Right ventricle myocardium inferior (tissue), 1 donor: ENCODE results near the gene ZNF835. TPM values are rescaled to one million over a fixed set of nuclear protein-coding genes. Genes with fewer than 3 reads are reported as not detected.

Experiments used
- ATAC-seq: fragments of 200-7000 bp; cut with Tn5 transposase; one replicate; pipeline ENCODE4 v1.9.1; 2020; ENCODE audit warnings: mild to moderate bottlenecking, moderate library complexity
- DNase-seq: peaks from one replicate; pipeline ENCODE4 v3.0.0; 2021; ENCODE audit errors: missing footprints
- intact Hi-C: fragments of 100-400 bp; cut with DNase I; formaldehyde crosslinking; loops from one replicate; pipeline ENCODE4 v1.11.0; 2022
- total RNA-seq: library from RNA; stranded (reverse); fragmentation: NEBNext Ultra II Directional; extraction: Animal tissue kit (Norgen Biotek cat#: 25700); gene quantifications from one replicate; pipeline ENCODE4 v1.2.1, GENCODE V29; 2021
- donor health status: DM: no; HTN: yes; CAD: no; lungs with severe emphysema.

Gene ZNF835
- total RNA-seq, 1 donor from 2014 or later = 7.3 TPM

DNA sequence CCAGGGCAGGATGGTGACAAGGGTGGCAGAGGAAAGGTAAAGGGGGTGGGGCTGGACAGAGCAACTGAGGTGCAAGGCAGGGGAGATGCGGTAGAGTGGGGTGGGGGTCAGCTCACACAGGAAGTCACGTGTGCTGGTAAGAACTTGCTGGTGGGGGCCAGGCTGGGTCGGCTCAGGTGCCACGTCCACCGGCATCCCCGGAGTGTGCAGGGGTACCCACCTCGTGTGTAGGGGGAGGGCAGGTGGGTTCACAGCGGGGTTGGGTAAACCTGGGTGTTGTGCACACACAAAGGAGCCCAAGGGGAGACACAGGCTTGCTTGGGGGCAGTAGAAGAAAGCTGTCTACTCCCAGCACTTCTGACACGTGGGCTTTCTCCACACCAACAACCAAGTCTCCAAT is 2.9 kb downstream of the ZNF835 start:
- intact Hi-C loops = no loop called here
- ATAC-seq = no peak
- DNase-seq = no peak

DNA sequence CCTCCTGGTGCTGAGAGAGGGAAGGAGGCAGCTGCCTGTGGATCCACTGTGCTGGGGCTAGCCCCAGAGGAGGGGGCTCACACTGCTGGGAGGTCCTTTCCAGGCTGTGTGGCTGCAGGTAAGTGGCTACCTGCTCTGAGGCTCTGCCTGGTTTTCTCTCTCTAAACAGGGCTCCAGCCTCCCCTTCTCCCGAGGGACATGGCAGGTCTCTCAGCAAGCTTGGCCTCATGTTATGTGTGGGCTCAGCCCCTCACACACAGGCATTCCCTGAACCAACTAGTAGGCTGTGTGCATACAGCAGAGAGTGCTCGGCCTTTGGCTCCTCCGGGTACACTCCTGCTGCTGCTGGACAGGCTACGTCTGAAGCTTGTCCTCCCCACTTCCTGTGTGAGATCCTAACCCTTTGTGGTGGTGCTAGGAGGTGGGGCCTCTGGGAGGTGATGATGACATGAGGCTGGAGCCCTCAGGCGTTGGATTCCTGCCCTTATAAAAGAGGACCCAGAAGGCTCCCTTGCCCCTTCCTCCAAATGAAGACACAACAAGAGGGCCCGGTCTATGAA is 4.2 kb downstream of the ZNF835 start:
- DNase-seq (no peak), ATAC-seq (no peak)
- intact Hi-C loops = no loop called here

DNA sequence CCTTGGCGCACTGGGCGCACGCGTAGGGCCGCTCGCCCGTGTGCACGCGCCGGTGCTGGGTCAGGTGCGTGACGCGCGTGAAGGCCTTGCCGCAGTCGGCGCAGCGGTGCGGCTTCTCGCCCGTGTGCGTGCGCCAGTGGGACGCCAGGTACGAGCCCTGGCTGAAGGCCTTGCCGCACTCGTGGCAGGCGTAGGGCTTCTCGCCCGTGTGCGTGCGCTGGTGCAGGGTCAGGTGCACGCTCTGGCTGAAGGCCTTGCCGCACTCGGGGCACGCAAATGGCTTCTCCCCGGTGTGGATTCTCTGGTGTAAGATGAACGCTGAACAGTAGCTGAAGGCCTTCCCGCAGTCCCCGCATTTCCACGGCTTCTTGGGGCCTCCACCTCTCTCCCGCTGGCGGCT is 7.0 kb downstream of the ZNF835 start:
- no peak for ATAC-seq
- no peak for DNase-seq
- intact Hi-C loops = no loop called here

DNA sequence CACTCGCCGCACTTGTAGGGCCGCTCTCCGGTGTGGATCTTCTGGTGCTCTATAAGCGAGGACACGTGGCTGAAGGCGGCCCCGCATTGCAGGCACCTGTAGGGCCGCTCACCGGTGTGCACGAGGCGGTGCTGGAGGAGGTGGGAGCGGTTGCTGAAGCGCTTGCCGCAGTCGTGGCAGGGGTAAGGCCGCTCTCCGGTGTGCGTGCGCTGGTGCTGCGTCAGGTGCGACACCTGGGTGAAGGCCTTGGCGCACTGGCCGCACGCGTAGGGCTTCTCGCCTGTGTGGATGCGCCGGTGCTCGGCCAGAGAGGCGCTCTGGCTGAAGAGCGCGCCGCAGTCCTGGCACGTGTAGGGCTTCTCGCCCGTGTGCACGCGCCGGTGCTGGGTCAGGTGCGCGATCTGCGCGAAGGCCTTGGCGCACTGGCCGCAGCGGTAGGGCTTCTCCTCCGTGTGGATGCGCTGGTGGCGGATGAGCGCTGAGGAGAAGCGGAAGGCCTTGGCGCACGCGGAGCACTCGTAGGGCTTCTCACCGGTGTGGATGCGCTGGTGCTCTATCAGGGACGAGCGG is 7.5 kb downstream of the ZNF835 start:
- ATAC-seq (no peak), DNase-seq (no peak)
- intact Hi-C loops = no loop called here

DNA sequence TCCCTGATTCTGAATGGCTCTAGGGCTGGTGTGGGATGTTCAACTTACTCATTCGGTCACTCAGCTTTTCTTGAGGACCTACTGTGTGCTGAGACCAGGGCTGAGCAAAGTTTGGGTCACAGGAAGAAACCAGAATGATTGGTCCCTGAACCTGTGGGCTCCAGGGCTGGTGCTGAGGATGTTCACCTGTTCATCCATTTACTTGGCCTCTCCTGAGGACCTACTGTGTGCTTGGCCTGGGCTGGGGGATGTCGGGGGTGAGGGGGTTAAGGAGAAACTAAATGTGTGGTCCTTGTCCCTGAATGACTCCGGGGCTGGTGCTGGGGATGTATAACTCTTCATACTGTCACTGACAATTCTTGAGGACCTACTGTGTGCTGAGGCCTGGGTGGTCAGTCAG is 10.3 kb downstream of the ZNF835 start:
- intact Hi-C loops = no loop called here
- DNase-seq (no peak), ATAC-seq (no peak)

DNA sequence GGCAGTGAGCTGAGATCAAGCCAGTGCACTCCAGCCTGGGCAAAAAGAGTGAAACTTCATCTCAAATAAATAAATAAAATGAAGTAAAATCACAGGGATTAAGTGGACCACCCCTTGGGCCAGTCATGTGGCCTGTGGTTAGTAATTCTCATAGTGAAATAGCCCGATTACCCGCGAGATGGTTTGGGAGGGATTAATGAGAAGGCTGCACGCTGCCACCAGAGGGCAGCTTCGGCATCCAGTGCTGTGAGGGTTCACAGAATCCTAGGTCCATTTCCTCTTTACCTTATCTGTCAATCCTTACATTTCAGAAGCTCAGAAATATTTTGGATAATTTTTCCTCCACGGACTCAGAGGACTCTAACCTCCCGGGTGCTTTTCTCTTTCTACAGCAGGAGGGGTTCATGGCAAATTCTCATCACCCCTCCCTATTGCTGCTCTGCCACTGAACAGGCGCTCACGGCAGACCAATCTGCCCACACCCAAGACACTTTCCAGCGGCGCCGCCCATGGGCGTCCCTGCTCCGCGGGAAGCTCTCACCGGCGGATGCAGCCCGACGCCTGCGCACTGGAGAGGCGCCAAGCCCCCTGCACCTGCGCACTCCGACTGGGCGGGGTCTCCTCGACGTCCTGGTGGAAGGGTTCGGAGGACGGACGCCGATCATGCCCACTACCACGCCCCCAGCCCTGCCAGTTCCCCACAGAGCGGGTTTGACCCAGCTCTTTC is 11.0 kb downstream of the ZNF835 start:
- intact Hi-C loops = no loop called here
- no peak for DNase-seq

DNA sequence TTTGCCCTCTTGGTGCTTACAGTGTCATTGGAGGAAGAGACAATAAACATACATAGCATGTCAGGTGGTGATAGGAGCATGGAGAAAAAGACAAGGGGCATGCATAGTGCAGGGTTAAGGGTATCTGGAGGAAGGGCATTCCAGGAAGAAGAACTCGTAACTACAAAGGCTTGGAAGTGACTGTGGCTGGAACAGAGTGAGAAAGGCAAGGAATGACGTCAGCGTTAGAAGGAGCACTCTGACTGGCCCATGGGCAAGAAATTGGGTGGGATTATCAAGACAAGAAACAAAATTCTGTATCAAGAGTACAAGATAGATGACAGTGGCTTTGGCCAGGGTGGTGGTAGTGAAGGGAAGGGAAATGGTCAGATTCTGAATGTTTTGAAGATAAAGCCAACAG is 17.4 kb downstream of the ZNF835 start:
- ATAC-seq (no peak), DNase-seq (no peak)
- intact Hi-C loops = no loop called here

More for the DNA sequence above, 11.0 kb downstream of the ZNF835 start:
- ATAC-seq = peak; percentile 64

DNA sequence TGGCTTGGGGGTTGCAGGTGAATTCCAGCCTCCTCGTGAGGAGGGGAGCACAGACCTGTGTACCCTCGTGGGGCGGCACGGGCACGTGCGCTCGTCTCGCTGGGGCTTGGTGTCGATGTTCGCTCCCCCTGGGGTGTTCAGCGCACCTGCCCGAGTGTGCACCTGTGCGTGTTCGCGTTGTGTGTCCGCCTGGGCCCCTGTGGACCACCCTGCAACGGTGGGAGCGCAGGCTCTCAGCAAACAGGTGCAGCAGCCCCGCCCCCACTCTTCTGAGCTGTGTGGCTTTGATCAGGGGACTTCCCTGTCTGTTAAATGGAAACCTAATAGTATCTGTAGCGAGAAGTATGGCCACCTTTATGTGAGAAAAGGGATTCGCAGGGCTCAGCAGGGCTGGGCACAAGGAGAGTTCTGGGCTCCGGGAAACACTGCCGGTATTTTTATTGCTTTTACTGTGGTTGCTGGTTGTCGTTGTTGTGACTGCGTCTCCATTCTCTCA is 28.0 kb downstream of the ZNF835 start:
- ATAC-seq (no peak), DNase-seq (no peak)
- intact Hi-C loops = no loop called here

DNA sequence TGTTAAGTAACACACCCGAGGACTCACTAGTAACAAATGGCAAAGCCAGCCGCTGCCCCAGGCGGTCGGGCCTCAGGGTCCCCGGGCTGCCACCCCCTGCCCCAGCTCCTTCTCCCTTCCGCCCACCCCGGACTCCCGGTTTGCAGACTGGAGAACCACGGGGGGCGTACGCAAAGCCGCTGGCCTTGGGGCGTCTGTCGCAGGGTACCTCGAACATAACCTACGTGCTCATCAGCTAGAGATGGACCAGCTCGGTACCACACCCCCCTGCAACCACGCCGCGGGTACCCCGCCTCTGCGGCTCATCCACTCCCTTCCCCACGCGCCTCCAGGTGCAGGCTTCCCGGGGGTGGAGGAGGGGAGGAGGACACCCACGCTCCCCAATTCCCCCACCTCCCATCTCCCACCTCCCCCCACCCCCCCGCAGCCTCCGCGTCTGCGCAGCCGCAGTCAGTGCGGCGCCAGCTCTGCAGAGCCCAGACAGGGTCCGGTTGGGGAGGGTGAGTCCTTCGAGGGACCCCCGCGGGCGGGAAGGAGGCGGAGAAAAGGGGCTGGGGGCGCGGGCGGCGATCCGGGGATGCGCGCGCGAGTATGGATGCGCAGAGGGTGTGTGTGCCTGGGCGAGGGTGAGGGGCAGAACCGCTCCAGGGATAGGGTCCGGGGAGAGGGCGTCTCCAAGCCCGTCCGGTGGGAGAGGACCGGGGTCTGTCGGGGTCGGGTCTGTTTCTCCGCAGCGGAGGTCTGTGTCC is 28.7 kb downstream of the ZNF835 start, which contains the start of gene SMIM17:
SMIM17 (plus strand) TSS at position 449 of the 749 bp plus-strand sequence. CDS start 2,509 bp downstream, outside the sequence.
- DNase-seq (no peak), ATAC-seq (no peak)
- intact Hi-C loops = no loop called here

DNA sequence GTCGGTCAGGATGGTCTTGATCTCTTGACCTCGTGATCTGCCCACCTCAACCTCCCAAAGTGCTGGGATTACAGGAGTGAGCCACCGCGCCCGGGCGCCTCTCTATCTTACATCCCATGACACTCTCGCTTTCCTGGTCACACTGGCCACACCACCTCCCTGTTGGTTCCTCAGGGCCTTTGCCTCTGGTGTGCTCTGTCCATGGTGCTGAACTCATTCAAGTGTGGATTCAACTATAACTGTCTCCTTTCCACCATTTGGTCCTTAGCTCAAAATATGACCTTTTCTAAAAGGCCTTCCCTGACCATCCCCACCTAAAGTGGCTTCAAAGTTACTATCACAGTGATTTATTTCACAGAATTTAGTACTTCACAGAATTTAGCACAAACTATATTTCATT is 32.3 kb downstream of the ZNF835 start:
- DNase-seq (no peak), ATAC-seq (no peak)
- intact Hi-C loops = no loop called here

DNA sequence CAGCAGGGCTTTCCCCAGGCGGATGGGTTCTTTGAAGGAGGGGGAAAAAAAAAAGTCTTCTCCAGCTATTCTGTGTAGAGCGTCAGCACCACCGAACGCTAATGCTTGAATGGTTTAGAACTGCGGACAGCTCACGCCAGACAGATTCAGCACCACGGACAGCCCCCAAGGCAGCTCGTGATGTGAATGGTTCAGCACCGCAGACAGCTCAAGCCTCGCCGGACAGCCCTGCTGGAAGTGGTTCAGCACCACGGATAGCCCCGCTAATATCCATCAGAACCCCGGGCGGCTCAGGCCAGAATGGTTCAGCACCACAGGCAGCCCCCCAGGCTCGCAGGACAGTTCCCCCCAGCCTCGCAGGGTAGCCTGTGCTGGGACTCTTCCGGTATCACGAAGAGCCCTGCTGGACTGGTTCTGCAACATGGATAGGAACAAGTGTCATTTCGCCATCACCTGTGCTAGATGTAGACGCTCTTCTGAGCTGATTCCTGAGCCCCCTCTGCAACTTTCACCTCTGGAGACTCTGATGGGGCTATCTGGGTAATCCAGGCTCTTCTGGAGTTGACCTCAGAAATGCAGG is 33.5 kb downstream of the ZNF835 start:
- intact Hi-C loops = no loop called here
- DNase-seq (peak; percentile 78), ATAC-seq (peak; percentile 78)

DNA sequence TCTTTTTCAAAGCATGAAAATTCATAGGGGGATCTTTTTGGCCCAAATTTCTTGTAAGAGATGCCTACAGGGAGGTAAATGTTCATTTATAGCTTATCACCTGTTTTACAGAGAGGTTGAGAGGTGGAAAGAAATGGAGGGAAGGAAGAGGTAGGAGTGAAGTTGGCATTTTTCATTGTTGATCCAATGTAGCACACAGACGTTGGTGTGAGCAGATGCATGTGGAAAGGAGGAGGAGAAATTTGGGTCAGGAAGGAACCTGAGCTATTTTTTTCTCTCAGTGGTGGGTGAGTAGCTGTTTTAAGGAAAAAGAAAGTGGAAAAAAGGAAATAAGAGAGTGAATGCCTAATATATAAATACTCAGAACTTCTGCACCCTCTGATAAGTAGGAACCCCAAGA is 38.5 kb downstream of the ZNF835 start:
- intact Hi-C loops = no loop called here
- ATAC-seq = no peak
- DNase-seq = no peak

DNA sequence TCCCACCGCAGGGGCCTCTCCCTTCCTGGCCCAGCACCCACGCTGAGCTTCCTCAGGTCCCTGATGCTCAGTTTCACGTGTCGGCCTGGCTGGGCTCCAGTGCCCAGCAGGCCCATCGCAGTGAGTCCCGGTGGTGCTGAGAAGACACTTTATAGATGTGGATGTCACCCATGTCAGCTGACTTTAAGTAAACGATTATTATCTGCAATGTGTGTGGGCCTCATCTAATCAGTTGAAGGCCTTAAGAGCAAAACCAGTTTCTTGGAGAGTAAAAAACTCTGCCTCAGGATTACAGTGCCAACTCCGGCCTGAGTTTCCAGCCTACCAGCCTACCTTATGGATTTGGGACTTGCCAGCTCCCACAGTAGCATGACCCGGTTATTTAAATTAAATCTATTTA is 45.8 kb downstream of the ZNF835 start:
- intact Hi-C loops = no loop called here
- no peak for DNase-seq
- ATAC-seq = no peak

DNA sequence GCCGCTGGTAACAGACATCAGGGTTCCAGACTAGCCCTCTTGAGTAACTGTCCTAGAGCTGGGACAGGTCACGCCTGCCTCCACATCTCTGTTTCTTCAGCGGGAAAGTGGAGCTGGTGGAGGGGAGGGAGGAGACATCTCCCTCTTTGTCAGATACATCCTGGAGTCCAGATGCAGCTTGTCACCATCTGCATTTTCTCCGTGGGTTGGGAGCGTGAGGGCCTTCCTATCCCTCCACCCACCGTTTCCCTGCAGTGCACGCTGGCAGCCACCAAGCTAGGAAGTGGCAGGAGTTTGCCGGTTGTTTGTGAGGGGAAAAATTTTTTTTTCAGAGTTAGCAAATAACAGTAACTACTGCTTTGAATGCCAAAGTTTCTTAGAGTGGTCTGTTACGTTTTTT is 48.6 kb downstream of the ZNF835 start:
- ATAC-seq (no peak), DNase-seq (no peak)
- intact Hi-C loops = no loop called here

DNA sequence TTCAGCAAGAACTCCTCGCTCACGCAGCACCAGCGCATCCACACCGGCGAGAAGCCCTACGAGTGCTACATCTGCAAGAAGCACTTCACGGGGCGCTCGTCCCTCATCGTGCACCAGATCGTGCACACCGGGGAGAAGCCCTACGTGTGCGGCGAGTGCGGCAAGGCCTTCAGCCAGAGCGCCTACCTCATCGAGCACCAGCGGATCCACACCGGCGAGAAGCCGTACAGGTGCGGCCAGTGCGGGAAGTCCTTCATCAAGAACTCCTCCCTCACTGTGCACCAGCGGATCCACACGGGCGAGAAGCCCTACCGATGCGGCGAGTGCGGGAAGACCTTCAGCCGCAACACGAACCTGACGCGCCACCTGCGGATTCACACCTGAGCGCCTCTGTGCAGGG is 49.2 kb downstream of the ZNF835 start:
- intact Hi-C loops = no loop called here
- ATAC-seq (no peak), DNase-seq (no peak)

DNA sequence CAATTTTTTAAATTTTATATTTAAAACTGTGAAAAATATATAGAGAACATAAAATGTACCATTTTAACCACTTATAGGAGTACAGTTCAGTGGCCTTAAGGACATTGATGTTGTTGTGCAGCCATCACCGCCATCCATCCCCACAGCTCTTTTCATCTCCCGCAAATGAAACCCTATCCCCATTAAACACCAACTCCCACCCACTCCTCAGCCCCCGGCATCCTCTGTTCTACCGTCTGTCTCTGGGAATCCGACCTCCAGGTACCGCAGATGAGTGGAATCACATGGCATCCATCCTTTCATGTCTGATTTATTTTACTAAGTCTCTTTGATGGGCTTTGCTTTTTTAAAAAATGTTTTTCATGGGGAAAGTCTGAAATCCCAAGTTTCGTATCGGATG is 52.4 kb downstream of the ZNF835 start:
- ATAC-seq (no peak), DNase-seq (no peak)
- intact Hi-C loops = no loop called here

DNA sequence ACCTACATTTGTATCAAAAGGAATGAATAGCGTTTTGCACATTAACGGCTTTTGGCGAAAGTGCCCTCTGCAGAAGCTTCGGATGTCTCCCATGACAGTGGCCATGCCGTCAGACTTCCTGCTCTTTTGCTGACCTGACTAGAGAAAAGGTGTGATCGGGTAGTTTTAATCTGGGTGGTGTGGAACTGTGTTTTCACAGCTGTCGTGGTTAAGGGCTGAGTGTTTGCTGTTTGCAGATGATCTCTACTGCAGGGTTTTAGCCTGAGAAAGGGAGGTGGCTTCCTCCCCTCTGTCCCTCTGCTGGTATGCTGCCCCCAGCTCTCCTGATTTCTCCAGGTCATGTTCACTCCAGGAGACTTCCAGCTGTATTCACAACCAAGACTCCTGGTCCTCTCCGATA is 54.0 kb downstream of the ZNF835 start:
- intact Hi-C loops = no loop called here
- no peak for ATAC-seq
- no peak for DNase-seq

DNA sequence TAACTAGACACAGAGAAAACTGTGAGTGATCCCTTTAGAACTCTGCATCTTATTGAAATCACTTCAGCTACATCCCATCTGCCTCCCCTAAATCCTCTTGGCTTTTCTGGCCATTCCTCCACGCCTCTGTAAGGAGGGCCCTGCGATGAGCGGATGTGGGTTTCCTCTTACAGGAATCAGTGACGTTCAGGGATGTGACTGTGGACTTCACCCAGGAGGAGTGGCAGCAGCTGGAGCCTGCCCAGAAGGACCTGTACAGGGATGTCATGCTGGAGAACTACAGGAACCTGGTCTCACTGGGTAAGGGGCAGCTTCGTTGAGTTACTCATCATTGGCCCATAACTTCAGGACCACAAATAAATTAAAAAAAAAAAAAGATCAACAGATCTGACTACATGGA is 57.9 kb downstream of the ZNF835 start:
- intact Hi-C loops = no loop called here
- no peak for ATAC-seq
- no peak for DNase-seq

DNA sequence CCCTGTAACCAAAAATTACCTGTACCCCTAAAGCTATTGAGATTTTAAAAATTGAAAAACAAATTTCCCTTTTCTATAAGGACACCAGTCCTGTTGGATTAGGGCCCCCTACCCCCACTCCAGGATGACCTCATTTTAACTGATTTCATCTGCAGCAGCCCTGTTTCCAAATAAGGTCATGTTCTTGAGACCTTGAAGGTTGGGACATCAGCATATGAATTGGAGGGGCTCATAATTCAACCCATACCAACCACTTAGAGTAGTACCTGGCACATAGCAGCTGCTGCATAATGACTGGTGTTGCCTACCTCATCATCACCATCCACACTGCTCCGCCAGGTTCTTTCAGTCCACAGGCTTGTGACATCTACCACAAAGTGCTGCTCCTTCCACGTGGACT is 58.8 kb downstream of the ZNF835 start:
- ATAC-seq = no peak
- no peak for DNase-seq
- intact Hi-C loops = no loop called here
